ENCODE data around the gene ENTPD1. TPM values are rescaled to one million over a fixed set of nuclear protein-coding genes. Genes with fewer than 3 reads are reported as not detected.
"Not testable (repeated sequence)": the region's sequence is repeated elsewhere in the genome, so short reads cannot be mapped to it uniquely, and the experiment has no call there.

ENTPD1 gene
- total RNA-seq, 2 donors from 2014 or later, result 0.53 to 12.9 TPM

DNA sequence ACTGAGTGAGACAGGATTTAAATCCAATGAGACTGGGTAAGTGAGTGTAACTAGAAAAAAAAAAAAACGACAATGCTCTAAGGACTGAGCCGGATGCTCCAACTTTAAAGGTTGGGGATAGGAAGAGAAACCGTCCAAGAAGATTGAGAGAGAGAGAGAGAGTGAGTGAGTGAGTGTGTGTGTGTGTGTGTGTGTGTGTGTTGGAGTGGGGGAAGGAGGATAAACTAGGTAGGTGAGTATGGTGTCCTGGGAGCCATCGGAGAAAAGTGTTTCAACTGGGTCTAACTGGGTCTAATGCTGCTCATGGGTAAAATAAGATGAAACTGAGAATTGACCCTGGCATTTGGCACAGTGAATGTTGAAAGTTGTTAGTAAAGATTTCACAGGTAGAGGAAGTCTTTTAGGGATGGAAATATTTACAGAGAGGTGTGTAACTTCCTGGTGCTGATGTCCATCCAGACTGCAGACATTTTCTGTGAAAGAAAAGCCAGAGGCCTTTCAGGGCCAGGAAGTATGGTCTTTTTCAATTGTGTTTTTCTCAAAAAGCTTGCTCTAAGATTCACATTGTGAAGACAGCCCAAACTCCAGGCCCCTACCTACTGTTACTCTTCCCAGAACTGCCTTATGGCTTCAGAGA is 14.2 kb downstream of the ENTPD1 start:
- Mint-ChIP-seq H3K36me3 (ENCODE audit: insufficient read depth in 2 of 2) (peaks cover 1 to 10% of the 10 kb centered on the region in 2 donors), H3K9me3 (peaks cover 0 to 2% of the 10 kb centered on the region in 2 donors), H3K27ac (no peak overlapping the region), H3K4me1 (ENCODE audit: low read depth) (no peaks in the 10 kb centered on the region), H3K4me3 (no peak overlapping the region), H3K27me3 (ENCODE audit: low read depth) (peaks cover 1% of the 10 kb centered on the region)
- ATAC-seq (replicated peaks in 1 of 2), result no peak
- DNase-seq, result no peak

DNA sequence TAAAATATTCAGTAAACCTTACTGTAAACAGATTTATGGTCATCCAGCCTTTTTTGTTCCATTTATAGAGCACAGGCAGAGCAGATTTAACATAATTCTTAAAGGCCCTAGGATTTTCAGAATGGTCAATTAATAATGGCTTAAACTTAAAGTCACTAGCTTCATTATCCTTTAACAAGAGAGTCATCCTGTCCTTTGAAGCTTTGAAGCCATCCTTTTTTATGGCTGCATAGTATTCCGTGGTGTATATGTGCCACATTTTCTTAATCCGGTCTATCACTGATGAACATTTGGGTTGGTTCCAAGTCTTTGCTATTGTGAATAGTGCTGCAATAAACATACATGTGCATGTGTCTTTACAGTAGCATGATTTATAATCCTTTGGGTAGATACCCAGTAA is 17.5 kb downstream of the ENTPD1 start:
- H3K27me3 Mint-ChIP-seq (ENCODE audit: low read depth), result peaks cover 23% of the 10 kb centered on the region
- not testable (repeated sequence) for H3K4me3 Mint-ChIP-seq; H3K27ac Mint-ChIP-seq; DNase-seq; H3K9me3 Mint-ChIP-seq; ATAC-seq (replicated peaks in 1 of 2); H3K4me1 Mint-ChIP-seq (ENCODE audit: low read depth)
- H3K36me3 Mint-ChIP-seq (ENCODE audit: insufficient read depth in 2 of 2), result peaks cover 1 to 16% of the 10 kb centered on the region in 2 donors

DNA sequence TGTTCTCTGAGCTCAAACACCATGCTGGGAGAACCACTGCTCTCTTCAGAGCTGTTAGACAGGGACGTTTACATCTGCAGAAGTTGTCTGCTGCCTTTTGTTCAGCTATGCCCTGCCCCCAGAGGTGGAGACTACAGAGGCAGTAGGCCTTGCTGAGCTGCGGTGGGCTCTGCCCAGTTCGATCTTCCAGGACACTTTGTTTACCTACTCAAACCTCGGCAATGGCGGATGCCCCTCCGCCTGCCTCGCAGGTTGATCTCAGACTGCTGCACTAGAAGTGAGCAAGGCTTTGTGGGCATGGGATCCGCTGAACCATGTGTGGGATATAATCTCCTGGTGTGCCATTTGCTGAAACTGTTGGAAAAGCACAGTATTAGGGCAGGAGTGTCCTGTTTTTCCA is 21.7 kb downstream of the ENTPD1 start:
- peaks cover 4 to 19% of the 10 kb centered on the region in 2 donors for H3K36me3 Mint-ChIP-seq (ENCODE audit: insufficient read depth in 2 of 2)
- not testable (repeated sequence) for ATAC-seq (replicated peaks in 1 of 2); H3K4me3 Mint-ChIP-seq; H3K27ac Mint-ChIP-seq; H3K9me3 Mint-ChIP-seq; H3K4me1 Mint-ChIP-seq (ENCODE audit: low read depth); DNase-seq
- peaks cover 52% of the 10 kb centered on the region for H3K27me3 Mint-ChIP-seq (ENCODE audit: low read depth)

DNA sequence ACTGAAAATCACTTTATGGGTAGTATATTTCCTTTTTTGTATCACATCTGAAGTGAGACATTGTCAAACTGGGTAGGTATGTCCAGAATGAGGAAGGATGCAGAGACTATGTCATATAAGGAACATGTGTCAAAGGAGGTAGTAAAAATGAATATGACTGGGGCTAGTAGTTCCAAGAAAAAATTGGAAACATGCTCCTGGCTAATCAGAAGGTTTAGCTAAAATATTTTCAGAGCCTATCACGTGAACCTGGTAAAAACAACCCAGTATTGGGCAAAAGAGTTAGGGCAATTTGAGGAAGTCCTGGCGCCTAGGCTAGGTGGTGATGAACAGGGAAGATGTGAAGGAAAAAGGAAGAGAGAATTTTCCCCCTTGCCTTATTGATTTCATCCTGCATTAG is 26.4 kb downstream of the ENTPD1 start:
- H3K27ac Mint-ChIP-seq, result no peak overlapping the region
- peaks cover 41% of the 10 kb centered on the region for H3K4me1 Mint-ChIP-seq (ENCODE audit: low read depth)
- H3K27me3 Mint-ChIP-seq (ENCODE audit: low read depth), result peaks cover 37% of the 10 kb centered on the region
- DNase-seq (no peak), ATAC-seq (replicated peaks in 1 of 2) (no peak)
- no peak overlapping the region for H3K4me3 Mint-ChIP-seq
- H3K36me3 Mint-ChIP-seq (ENCODE audit: insufficient read depth in 2 of 2), result peaks cover 2 to 4% of the 10 kb centered on the region in 2 donors
- H3K9me3 Mint-ChIP-seq, result peaks cover 0 to 3% of the 10 kb centered on the region in 2 donors

DNA sequence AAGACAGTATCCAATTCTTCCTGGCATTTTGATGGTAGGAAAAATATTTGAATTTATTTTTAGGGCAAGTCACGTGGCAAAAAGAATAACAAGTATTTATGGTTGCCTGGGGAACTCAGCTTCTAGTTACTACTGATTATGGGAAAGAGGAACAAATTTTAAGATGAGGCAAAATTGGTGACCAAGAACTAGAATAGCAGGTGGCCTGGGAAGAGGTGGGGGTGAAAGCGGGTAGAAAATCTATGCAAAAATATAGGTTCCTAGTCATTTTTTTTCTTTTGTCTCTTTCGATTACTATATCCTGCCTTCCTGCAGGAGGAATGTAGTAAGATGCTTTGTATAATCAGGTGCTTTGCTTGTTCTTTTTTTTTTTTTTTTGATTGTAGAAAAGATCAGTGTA is 27.8 kb downstream of the ENTPD1 start:
- H3K36me3 Mint-ChIP-seq (ENCODE audit: insufficient read depth in 2 of 2), result peaks cover 2 to 4% of the 10 kb centered on the region in 2 donors
- peaks cover 0 to 3% of the 10 kb centered on the region in 2 donors for H3K9me3 Mint-ChIP-seq
- ATAC-seq (replicated peaks in 1 of 2) (no peak), DNase-seq (no peak)
- peaks cover 32% of the 10 kb centered on the region for H3K27me3 Mint-ChIP-seq (ENCODE audit: low read depth)
- no peak overlapping the region for H3K27ac Mint-ChIP-seq
- H3K4me3 Mint-ChIP-seq, result no peak overlapping the region
- peaks cover 43% of the 10 kb centered on the region for H3K4me1 Mint-ChIP-seq (ENCODE audit: low read depth)

DNA sequence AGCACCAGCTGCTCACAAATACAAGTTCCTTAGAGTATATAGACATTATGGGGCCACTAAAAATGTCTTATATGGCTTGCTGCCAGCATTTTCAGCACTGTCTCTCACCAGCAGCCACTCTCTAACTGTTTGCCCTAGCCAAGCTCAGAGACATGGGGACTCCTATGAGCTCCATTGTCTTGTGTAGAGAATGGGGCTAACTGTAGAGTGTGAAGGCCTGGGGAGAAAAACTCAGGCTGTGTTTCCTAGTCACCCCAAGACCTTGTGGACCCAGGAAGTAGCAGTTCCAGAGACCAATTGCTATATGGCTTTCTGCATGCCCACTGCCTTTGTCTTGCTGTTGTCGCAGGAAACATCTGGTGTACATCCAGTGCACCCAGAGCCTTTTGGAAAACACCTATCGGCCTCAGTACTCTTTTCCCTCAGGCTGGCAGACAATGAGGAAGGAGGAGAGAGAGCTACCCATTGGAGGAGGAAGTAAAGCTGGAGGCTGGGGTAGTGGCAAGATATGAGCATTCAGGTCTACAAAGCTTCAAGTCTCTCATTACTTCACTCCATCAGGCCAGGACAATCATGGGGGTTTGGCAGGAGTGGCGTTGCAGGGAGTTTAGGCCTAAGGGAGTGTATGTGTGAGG is 28.4 kb downstream of the ENTPD1 start:
- H3K27ac Mint-ChIP-seq, result no peak overlapping the region
- no peaks in the 10 kb centered on the region for H3K9me3 Mint-ChIP-seq
- peaks cover 47% of the 10 kb centered on the region for H3K4me1 Mint-ChIP-seq (ENCODE audit: low read depth)
- H3K36me3 Mint-ChIP-seq (ENCODE audit: insufficient read depth in 2 of 2), result no peaks in the 10 kb centered on the region
- peaks cover 25% of the 10 kb centered on the region for H3K27me3 Mint-ChIP-seq (ENCODE audit: low read depth)
- ATAC-seq (replicated peaks in 1 of 2) (no peak), DNase-seq (no peak)
- H3K4me3 Mint-ChIP-seq, result no peak overlapping the region

DNA sequence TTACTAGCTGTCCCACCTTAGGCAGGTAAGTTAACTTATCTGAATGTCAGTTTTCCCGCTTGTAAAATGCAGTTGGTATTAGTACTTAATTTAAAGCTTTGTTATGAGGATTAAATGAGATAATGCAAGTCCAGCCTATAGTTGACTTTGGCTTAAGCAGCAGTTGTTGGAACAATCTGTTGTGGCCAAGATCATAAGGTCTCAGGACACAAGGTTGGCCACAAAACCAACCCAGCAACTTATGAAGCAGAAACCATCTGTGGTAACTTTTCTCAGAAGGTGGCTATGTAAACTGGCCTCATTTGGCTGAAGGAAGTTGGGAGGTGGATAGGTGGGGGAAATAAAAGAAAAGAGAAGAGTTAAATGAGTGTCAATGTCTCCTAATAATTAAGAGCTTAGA is 29.4 kb downstream of the ENTPD1 start:
- Mint-ChIP-seq H3K27ac (no peak overlapping the region), H3K4me3 (no peak overlapping the region), H3K36me3 (ENCODE audit: insufficient read depth in 2 of 2) (no peaks in the 10 kb centered on the region), H3K27me3 (ENCODE audit: low read depth) (peaks cover 21% of the 10 kb centered on the region), H3K4me1 (ENCODE audit: low read depth) (peaks cover 55% of the 10 kb centered on the region), H3K9me3 (no peaks in the 10 kb centered on the region)
- peak in 1 of 2 donors; percentile 16 for ATAC-seq (replicated peaks in 1 of 2)
- no peak for DNase-seq

DNA sequence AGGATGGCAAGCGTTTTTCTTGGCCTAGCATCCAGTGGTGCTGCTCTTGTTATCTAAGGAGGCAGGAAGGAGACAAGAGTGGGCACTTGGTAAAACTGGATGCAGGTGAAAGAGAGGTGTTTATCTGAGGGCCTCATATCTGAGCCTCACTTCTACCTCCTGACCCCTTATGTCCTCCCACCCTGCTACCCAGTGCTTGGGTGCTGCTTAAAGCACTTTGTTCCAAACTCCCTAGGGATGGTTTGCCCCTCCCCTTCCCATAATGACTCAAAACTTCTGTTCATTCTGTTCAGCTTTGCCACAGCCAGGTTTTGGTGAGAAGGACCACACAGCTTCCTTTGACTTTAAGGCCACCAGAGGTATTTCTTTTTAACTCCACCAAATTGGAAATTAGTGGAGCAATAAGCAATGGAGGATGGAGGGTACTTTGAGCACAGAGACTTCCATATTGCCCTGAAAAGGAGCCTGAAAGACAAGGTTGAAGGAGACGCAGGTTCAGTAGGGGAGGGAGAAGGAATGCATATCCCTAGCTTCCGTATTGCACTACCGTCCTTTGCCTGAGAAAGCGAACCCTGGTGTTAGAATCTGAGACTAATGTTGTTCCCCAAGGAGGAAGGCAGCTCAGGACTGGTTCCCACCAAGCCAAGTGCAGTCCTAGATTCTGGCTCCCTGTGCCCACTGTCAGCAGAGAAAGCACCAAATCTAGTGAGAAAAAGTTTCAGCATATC is 30.1 kb downstream of the ENTPD1 start:
- Mint-ChIP-seq H3K4me3 (peak overlapping the region in 1 of 2 donors; percentile 32), H3K27ac (no peak overlapping the region), H3K4me1 (ENCODE audit: low read depth) (peaks cover 63% of the 10 kb centered on the region), H3K9me3 (no peaks in the 10 kb centered on the region), H3K27me3 (ENCODE audit: low read depth) (peaks cover 14% of the 10 kb centered on the region), H3K36me3 (ENCODE audit: insufficient read depth in 2 of 2) (peaks cover 0 to 1% of the 10 kb centered on the region in 2 donors)
- ATAC-seq (replicated peaks in 1 of 2) (peak in 1 of 2 donors; percentile 14), DNase-seq (no peak)

DNA sequence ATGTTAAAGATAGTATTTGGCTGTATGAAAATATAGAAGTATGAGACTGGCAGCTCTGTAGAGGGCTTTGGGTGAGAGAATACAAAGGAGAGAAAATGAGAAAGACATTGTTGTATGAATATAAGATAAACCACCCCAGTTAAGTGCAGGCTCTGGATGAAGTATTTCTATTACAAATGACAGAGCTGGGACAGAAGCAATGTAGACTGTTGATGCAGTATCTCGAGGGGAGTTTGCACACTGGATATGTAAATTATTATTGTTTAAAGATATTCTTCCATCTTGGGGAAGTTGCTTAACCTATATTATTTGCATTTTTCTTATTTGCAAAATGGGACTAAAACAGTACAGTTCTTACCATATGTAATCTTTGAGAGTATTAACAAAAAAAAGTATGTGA is 31.5 kb downstream of the ENTPD1 start:
- peaks cover 77% of the 10 kb centered on the region for H3K4me1 Mint-ChIP-seq (ENCODE audit: low read depth)
- peaks cover 8% of the 10 kb centered on the region for H3K27me3 Mint-ChIP-seq (ENCODE audit: low read depth)
- DNase-seq (no peak), ATAC-seq (replicated peaks in 1 of 2) (no peak)
- H3K36me3 Mint-ChIP-seq (ENCODE audit: insufficient read depth in 2 of 2), result peaks cover 0 to 2% of the 10 kb centered on the region in 2 donors
- H3K27ac Mint-ChIP-seq, result no peak overlapping the region
- no peaks in the 10 kb centered on the region for H3K9me3 Mint-ChIP-seq
- H3K4me3 Mint-ChIP-seq, result no peak overlapping the region

DNA sequence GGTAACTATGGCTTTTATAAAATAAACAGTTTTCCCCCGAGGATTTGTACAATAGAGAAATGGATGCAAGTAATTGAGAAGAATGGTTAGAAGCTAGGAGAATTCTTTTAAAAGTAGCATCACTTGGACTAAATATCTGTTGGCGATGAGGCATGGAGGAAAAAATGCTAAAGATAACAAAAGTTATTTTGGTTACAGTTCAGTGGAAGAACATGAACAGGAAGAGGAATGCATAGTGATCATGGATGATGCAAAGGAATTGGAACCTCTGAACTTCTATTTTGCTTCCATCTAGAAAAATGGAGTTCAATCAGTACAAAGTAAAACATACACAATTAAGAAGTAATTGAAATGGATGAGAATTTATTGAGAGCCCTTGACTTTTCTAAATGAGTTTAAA is 32.9 kb downstream of the ENTPD1 start:
- ATAC-seq (replicated peaks in 1 of 2), result no peak
- no peak for DNase-seq
- Mint-ChIP-seq H3K9me3 (no peaks in the 10 kb centered on the region), H3K27me3 (ENCODE audit: low read depth) (no peaks in the 10 kb centered on the region), H3K36me3 (ENCODE audit: insufficient read depth in 2 of 2) (peaks cover 0 to 2% of the 10 kb centered on the region in 2 donors), H3K4me1 (ENCODE audit: low read depth) (peaks cover 80% of the 10 kb centered on the region), H3K4me3 (no peak overlapping the region), H3K27ac (no peak overlapping the region)

DNA sequence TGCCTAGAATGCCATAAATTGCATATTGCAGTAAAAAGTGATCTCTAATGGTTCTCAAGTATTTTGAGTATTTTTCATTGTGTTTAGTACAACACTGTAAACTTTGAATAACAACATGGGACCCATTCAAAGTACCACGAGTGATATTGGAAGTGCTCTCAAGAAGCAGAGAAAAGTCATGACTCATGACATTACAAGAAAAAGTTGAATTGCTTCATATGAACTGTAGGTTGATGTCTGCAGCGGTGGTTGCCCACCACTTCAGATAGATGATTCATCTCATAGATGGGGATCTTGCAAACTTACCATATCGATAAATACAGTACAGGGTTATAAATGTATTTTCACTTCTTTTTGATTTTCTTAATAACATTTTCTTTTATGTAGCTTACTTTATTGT is 33.9 kb downstream of the ENTPD1 start:
- DNase-seq (peak; percentile 4 to 53), ATAC-seq (replicated peaks in 1 of 2) (peak; percentile 66 to 80)
- no peak overlapping the region for H3K27ac Mint-ChIP-seq
- H3K4me1 Mint-ChIP-seq (ENCODE audit: low read depth), result peaks cover 76% of the 10 kb centered on the region
- H3K9me3 Mint-ChIP-seq, result no peaks in the 10 kb centered on the region
- H3K27me3 Mint-ChIP-seq (ENCODE audit: low read depth), result no peaks in the 10 kb centered on the region
- peaks cover 0 to 2% of the 10 kb centered on the region in 2 donors for H3K36me3 Mint-ChIP-seq (ENCODE audit: insufficient read depth in 2 of 2)
- H3K4me3 Mint-ChIP-seq, result peak overlapping the region in 1 of 2 donors; percentile 47

DNA sequence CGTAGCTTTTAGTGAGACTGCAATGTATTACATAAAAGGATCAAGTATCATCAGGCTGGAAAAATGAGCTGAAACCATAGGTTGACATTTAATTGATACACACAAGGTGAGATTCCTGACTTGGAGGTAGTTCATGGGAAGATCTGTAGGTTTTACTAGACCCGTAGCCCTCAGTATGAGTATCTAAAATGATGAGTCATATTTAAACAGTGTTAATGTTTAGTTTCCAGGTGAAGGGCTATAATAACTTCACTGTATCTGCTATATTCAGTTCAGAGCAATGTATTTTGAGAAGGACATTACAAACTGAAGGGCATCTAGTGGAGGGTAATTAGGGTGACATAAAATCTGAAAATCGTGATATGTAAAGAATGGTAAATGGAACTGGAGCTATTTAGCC is 35.0 kb downstream of the ENTPD1 start:
- peaks cover 71% of the 10 kb centered on the region for H3K4me1 Mint-ChIP-seq (ENCODE audit: low read depth)
- DNase-seq (no peak), ATAC-seq (replicated peaks in 1 of 2) (peak in 1 of 2 donors; percentile 40)
- H3K9me3 Mint-ChIP-seq, result no peaks in the 10 kb centered on the region
- H3K27ac Mint-ChIP-seq, result no peak overlapping the region
- peak overlapping the region in 1 of 2 donors; percentile 59 for H3K4me3 Mint-ChIP-seq
- H3K36me3 Mint-ChIP-seq (ENCODE audit: insufficient read depth in 2 of 2), result peaks cover 0 to 2% of the 10 kb centered on the region in 2 donors
- no peaks in the 10 kb centered on the region for H3K27me3 Mint-ChIP-seq (ENCODE audit: low read depth)

DNA sequence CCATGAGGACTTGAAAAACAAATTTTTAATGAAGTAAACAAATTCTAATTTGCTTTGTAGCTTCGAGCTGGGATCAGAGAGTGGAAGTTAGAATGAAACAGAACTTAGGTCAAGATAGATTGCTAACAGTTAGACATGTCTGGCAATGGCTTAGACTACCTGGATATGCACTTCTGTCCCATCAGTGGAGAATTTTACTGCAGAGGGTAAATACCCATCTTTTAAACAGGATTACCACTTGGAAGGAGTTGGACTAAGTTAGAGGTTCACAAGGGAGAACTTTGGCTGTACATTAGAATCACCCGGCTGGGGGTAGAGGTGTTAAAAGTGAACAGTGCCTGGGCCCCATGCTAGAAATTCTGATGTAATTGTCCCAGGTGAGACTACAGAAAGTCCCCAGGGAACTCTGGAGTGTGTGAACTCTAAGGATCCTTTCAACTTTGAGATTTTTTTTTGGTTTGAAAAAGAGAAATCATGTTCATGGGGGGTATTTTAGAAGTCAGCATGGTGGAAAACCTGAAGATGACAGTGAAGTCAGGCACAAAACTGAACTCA is 35.5 kb downstream of the ENTPD1 start:
- H3K4me1 Mint-ChIP-seq (ENCODE audit: low read depth), result peaks cover 71% of the 10 kb centered on the region
- H3K4me3 Mint-ChIP-seq, result peak overlapping the region in 1 of 2 donors; percentile 59
- H3K27me3 Mint-ChIP-seq (ENCODE audit: low read depth), result no peaks in the 10 kb centered on the region
- DNase-seq, result no peak
- peaks cover 0 to 2% of the 10 kb centered on the region in 2 donors for H3K36me3 Mint-ChIP-seq (ENCODE audit: insufficient read depth in 2 of 2)
- no peaks in the 10 kb centered on the region for H3K9me3 Mint-ChIP-seq
- peak overlapping the region; percentile 6 for H3K27ac Mint-ChIP-seq
- no peak for ATAC-seq (replicated peaks in 1 of 2)
